Mesenteric fat pad (tissue), 1 donor: ENCODE measurements around the gene CRYBG1. TPM values are rescaled to one million over a fixed set of nuclear protein-coding genes. Genes with fewer than 3 reads are reported as not detected.

Experiments
- DNase-seq: peaks from one replicate; pipeline ENCODE4 v3.0.0-alpha.2; 2020; ENCODE audit warnings: low spot score
- total RNA-seq: library from RNA; stranded (reverse); fragmentation: NEBNext Ultra II Directional; extraction: Animal tissue kit (Norgen Biotek cat#: 25700); gene quantifications from one replicate; pipeline ENCODE4 v1.2.1, GENCODE V29; 2021
- donor health status: DM: yes; HTN: yes; CAD: no.

The CRYBG1 gene
- total RNA-seq, 1 donor from 2014 or later: 27.4 TPM

- no peak for DNase-seq
These were observed 160.3 kb downstream of the CRYBG1 start for GRCh38 chr6:106520711-106521401.

- DNase-seq: no peak
These were observed 162.2 kb downstream of the CRYBG1 start for GRCh38 chr6:106522562-106523250.

- DNase-seq: no peak
These were observed 164.8 kb downstream of the CRYBG1 start for GRCh38 chr6:106525107-106525881.

GRCh38 chr6:106525882-106526275 is 165.4 kb downstream of the CRYBG1 start:
- no peak for DNase-seq

- no peak for DNase-seq
These were observed 166.6 kb downstream of the CRYBG1 start for GRCh38 chr6:106527117-106527516.

- DNase-seq: no peak
These were observed 167.5 kb downstream of the CRYBG1 start for GRCh38 chr6:106527979-106528378.

GRCh38 chr6:106528521-106528920 is 168.0 kb downstream of the CRYBG1 start:
- no peak for DNase-seq

- no peak for DNase-seq
These were observed 168.9 kb downstream of the CRYBG1 start for GRCh38 chr6:106529438-106529837.

- no peak for DNase-seq
These were observed 169.5 kb downstream of the CRYBG1 start for GRCh38 chr6:106530026-106530425.

- DNase-seq: no peak
These were observed 170.0 kb downstream of the CRYBG1 start for GRCh38 chr6:106530502-106530901.

GRCh38 chr6:106533054-106533453 is 172.5 kb downstream of the CRYBG1 start:
- DNase-seq: no peak

- DNase-seq: no peak
These were observed 173.5 kb downstream of the CRYBG1 start for GRCh38 chr6:106534004-106534403.

GRCh38 chr6:106534564-106534982 is 174.1 kb downstream of the CRYBG1 start:
- DNase-seq: no peak

- DNase-seq: no peak
These were observed 174.5 kb downstream of the CRYBG1 start for GRCh38 chr6:106535012-106535411.

- DNase-seq: no peak
These were observed 175.8 kb downstream of the CRYBG1 start for GRCh38 chr6:106536357-106536756.

GRCh38 chr6:106536851-106537250 is 176.3 kb downstream of the CRYBG1 start:
- DNase-seq: no peak

GRCh38 chr6:106537662-106538061 is 177.1 kb downstream of the CRYBG1 start:
- DNase-seq: no peak

- no peak for DNase-seq
These were observed 177.6 kb downstream of the CRYBG1 start for GRCh38 chr6:106538145-106538544.

GRCh38 chr6:106539936-106540335 is 179.4 kb downstream of the CRYBG1 start:
- DNase-seq: no peak

- no peak for DNase-seq
These were observed 179.9 kb downstream of the CRYBG1 start for GRCh38 chr6:106540432-106540831.

GRCh38 chr6:106540907-106541306 is 180.4 kb downstream of the CRYBG1 start:
- no peak for DNase-seq

- no peak for DNase-seq
These were observed 185.8 kb downstream of the CRYBG1 start for GRCh38 chr6:106546261-106546690.
